Smooth muscle cell (in vitro differentiated cells): ENCODE measurements around the gene CORO1C. TPM values are rescaled to one million over a fixed set of nuclear protein-coding genes. Genes with fewer than 3 reads are reported as not detected.

Source experiments
- DNase-seq: peaks from one replicate; lab custom pipeline; 2025; ENCODE audit not compliant: unreplicated experiment; lab: John Stamatoyannopoulos, UW
- H2AFZ ChIP-seq: fragments of 200-600 bp; sonication (generic); 2 replicates; pipeline ENCODE4 v1.6.0; 2016; ENCODE audit warnings: antibody characterized with exemption, low read depth, mild to moderate bottlenecking
- H3F3A ChIP-seq: fragments of 200-600 bp; sonication (generic); 2 replicates; pipeline ENCODE4 v1.6.0; 2017; ENCODE audit warnings: antibody characterized with exemption, low read depth
- H3K27ac ChIP-seq: fragments of 200-600 bp; sonication (generic); 2 replicates; pipeline ENCODE4 v1.5.1; 2016; ENCODE audit warnings: low read depth, mild to moderate bottlenecking
- H3K27me3 ChIP-seq: fragments of 200-600 bp; sonication (generic); 2 replicates; pipeline ENCODE4 v1.6.1; 2016; ENCODE audit warnings: low read depth, mild to moderate bottlenecking
- H3K36me3 ChIP-seq: fragments of 200-600 bp; sonication (generic); 2 replicates; pipeline ENCODE4 v1.5.1; 2016; ENCODE audit warnings: low read depth
- H3K4me1 ChIP-seq: fragments of 200-600 bp; sonication (generic); 2 replicates; pipeline ENCODE4 v1.5.1; 2016; ENCODE audit warnings: low read depth
- H3K4me2 ChIP-seq: fragments of 200-600 bp; sonication (generic); 2 replicates; pipeline ENCODE4 v1.6.0; 2016; ENCODE audit warnings: mild to moderate bottlenecking
- H3K4me3 ChIP-seq: fragments of 200-600 bp; sonication (generic); 2 replicates; pipeline ENCODE4 v1.5.1; 2016; ENCODE audit warnings: mild to moderate bottlenecking
- H3K79me2 ChIP-seq: fragments of 200-600 bp; sonication (generic); 2 replicates; pipeline ENCODE4 v1.6.0; 2016; ENCODE audit warnings: low read depth, mild to moderate bottlenecking
- H3K9ac ChIP-seq: fragments of 200-600 bp; sonication (generic); 2 replicates; pipeline ENCODE4 v1.6.0; 2016; ENCODE audit warnings: low read depth
- H3K9me3 ChIP-seq: fragments of 200-600 bp; sonication (generic); replicated peaks from 2 replicates; pipeline ENCODE4 v1.5.1; 2016; ENCODE audit warnings: low read depth
- H4K20me1 ChIP-seq: fragments of 200-600 bp; sonication (generic); 2 replicates; pipeline ENCODE4 v1.6.0; 2016; ENCODE audit warnings: low read depth
- CTCF ChIP-seq: fragments of 200-600 bp; sonication (generic); IDR thresholded peaks from 2 replicates; pipeline ENCODE4 v1.5.1; 2017; ENCODE audit warnings: borderline replicate concordance, mild to moderate bottlenecking, antibody characterized with exemption; ENCODE audit not compliant: insufficient read depth, poor library complexity, severe bottlenecking
- WGBS: methylation state at CpG from one replicate; pipeline ENCODE4 v1.1.7; 2016; ENCODE audit warnings: low lambda C conversion rate; 5-methylcytosine and 5-hydroxymethylcytosine counted together
- polyA plus RNA-seq: library from polyadenylated mRNA; unstranded; fragments of >200 nt; fragmentation: Nextera tagmentation; extraction: Ambion mirVana; gene quantifications from 2 replicates; pipeline ENCODE4 v1.2.1, GENCODE V29; 2016
- total RNA-seq: library from RNA; depleted of rRNA; stranded (reverse); fragments of >200 nt; gene quantifications from 2 replicates; pipeline ENCODE4 v1.2.3, GENCODE V29; 2014

CORO1C gene
- total and polyA plus RNA-seq, 2 experiments from 2014 or later: 96.7 to 136 TPM

- WGBS: 76% methylated on average over 2 of the region's 2 CpGs
- H3K79me2 ChIP-seq: peaks cover 100% of the 10 kb centered on the region
- H3K27ac ChIP-seq: peak overlapping the region; percentile 93
- H3K27me3 ChIP-seq: no peaks in the 10 kb centered on the region
- no peak for TF ChIP-seq CTCF
- H3K4me1 ChIP-seq: peaks cover 48% of the 10 kb centered on the region
- peak overlapping the region; percentile 36 for H3K9ac ChIP-seq
- H4K20me1 ChIP-seq: peaks cover 100% of the 10 kb centered on the region
- DNase-seq: no peak
- peaks cover 36% of the 10 kb centered on the region for H3F3A ChIP-seq
- H2AFZ ChIP-seq: no peak overlapping the region
- peak overlapping the region; percentile 76 for H3K4me2 ChIP-seq
- H3K9me3 ChIP-seq: no peaks in the 10 kb centered on the region
- H3K36me3 ChIP-seq: no peaks in the 10 kb centered on the region
- H3K4me3 ChIP-seq: no peak overlapping the region
Observed at GRCh38 chr12:108721824-108722223, 9.5 kb downstream of the CORO1C start.

GRCh38 chr12:108720757-108721514, 10.4 kb downstream of the CORO1C start:
- WGBS: 81% methylated on average over 5 of the region's 5 CpGs
- H2AFZ ChIP-seq: no peak overlapping the region
- H3K79me2 ChIP-seq: peaks cover 100% of the 10 kb centered on the region
- no peaks in the 10 kb centered on the region for H3K27me3 ChIP-seq
- H3K36me3 ChIP-seq: no peaks in the 10 kb centered on the region
- no peak overlapping the region for H3K9ac ChIP-seq
- peaks cover 48% of the 10 kb centered on the region for H3K4me1 ChIP-seq
- H4K20me1 ChIP-seq: peaks cover 100% of the 10 kb centered on the region
- no peak overlapping the region for H3K4me3 ChIP-seq
- peaks cover 36% of the 10 kb centered on the region for H3F3A ChIP-seq
- peak overlapping the region; percentile 76 for H3K4me2 ChIP-seq
- no peak for TF ChIP-seq CTCF
- DNase-seq: no peak
- no peaks in the 10 kb centered on the region for H3K9me3 ChIP-seq
- peak overlapping the region; percentile 93 for H3K27ac ChIP-seq

GRCh38 chr12:108717243-108717642, 14.1 kb downstream of the CORO1C start:
- H4K20me1 ChIP-seq: peaks cover 100% of the 10 kb centered on the region
- 64% methylated on average over 5 of the region's 5 CpGs for WGBS

More at GRCh38 chr12:108717243-108717642, 14.1 kb downstream of the CORO1C start:
- Histone ChIP-seq H3K9me3 (no peaks in the 10 kb centered on the region), H3K79me2 (peaks cover 100% of the 10 kb centered on the region), H3K4me3 (no peak overlapping the region), H3K27me3 (no peaks in the 10 kb centered on the region), H3K4me1 (peaks cover 24% of the 10 kb centered on the region), H3K9ac (no peak overlapping the region), H3K36me3 (no peaks in the 10 kb centered on the region), H3F3A (peaks cover 6% of the 10 kb centered on the region), H3K27ac (peak overlapping the region; percentile 44), H3K4me2 (peak overlapping the region; percentile 21), H2AFZ (no peak overlapping the region)
- DNase-seq: no peak
- no peak for TF ChIP-seq CTCF
